GM12878 (cell line): ENCODE measurements around the gene ITPRIP. TPM values are rescaled to one million over a fixed set of nuclear protein-coding genes. Genes with fewer than 3 reads are reported as not detected.

Experiments used
- ATAC-seq: fragments of 200-7000 bp; cut with Tn5 transposase; 3 replicates; pipeline ENCODE4 v1.9.1; 2020; ENCODE audit warnings: mild to moderate bottlenecking, moderate library complexity
- BruUV-seq: library from RNA; stranded (reverse); fragments of 400-500 nt; replicated peaks from 2 replicates; lab custom pipeline; 2021; lab: Mats Ljungman, UMichigan
- CTCF ChIA-PET: fragments of 300-600 bp; sonication (Branson Sonifier 250); formaldehyde crosslinking; extraction: SDS; loops from one replicate; lab custom pipeline; 2021; ENCODE audit warnings: inconsistent platforms; lab: Yijun Ruan, JAX
- POLR2A ChIA-PET: fragments of 350-600 bp; formaldehyde crosslinking; extraction: SDS; loops from one replicate; lab custom pipeline; 2021; ENCODE audit warnings: inconsistent platforms; lab: Charles Lee
- RAD21 ChIA-PET: fragments of 300-600 bp; sonication (Branson Sonifier 250); formaldehyde crosslinking; loops from one replicate; lab custom pipeline; 2023; ENCODE audit warnings: antibody characterized with exemption; ENCODE audit not compliant: unreplicated experiment; lab: Charles Lee
- SMC1A ChIA-PET: fragments of 300-600 bp; sonication (Branson Sonifier 250); formaldehyde crosslinking; loops from one replicate; lab custom pipeline; 2023; ENCODE audit not compliant: unreplicated experiment, uncharacterized antibody; lab: Charles Lee
- DNase-seq: peaks from one replicate; pipeline ENCODE4 v3.0.0-alpha.2; 2011; ENCODE audit warnings: low read depth, low spot score
- FAIRE-seq: peaks from 3 replicates; lab custom pipeline; 2011; peaks lifted over from hg19 to GRCh38; lab: Jason Lieb, UNC
- H2AFZ ChIP-seq: 2 replicates; pipeline ENCODE4 v1.6.0; 2011; ENCODE audit warnings: low read depth, low read length, control low read depth; ENCODE audit not compliant: control insufficient read depth
- H3K27ac ChIP-seq: 2 replicates; pipeline ENCODE4 v1.5.1; 2011; ENCODE audit warnings: control low read depth; ENCODE audit not compliant: control insufficient read depth, insufficient read depth
- H3K27me3 ChIP-seq, 2 experiments: replicated peaks in 1 of 2; 2 replicates each; pipeline versions ENCODE4 v1.6.0 to v1.6.1; 2011; ENCODE audit warnings: low read length in 1 of 2; ENCODE audit not compliant: control insufficient read depth in 2 of 2, insufficient read depth in 2 of 2
- H3K36me3 ChIP-seq, 2 experiments: 2 replicates each; pipeline ENCODE4 v1.5.1; 2011; ENCODE audit warnings: low read length in 1 of 2; ENCODE audit not compliant: control insufficient read depth in 2 of 2, insufficient read depth in 2 of 2
- H3K4me1 ChIP-seq: 2 replicates; pipeline ENCODE4 v1.6.1; 2011; ENCODE audit warnings: mild to moderate bottlenecking, low read length, moderate library complexity, mixed read lengths; ENCODE audit not compliant: control insufficient read depth, insufficient read depth
- H3K4me2 ChIP-seq: 2 replicates; pipeline ENCODE4 v1.6.0; 2011; ENCODE audit warnings: control low read depth; ENCODE audit not compliant: control insufficient read depth, insufficient read depth
- H3K4me3 ChIP-seq: fragments of 200-600 bp; sonication (generic); 2 replicates; pipeline ENCODE4 v1.5.1; 2016
- H3K79me2 ChIP-seq: 2 replicates; pipeline ENCODE4 v1.6.0; 2011; ENCODE audit warnings: low read length; ENCODE audit not compliant: control insufficient read depth, insufficient read depth
- H3K9ac ChIP-seq: 2 replicates; pipeline ENCODE4 v1.8.0; 2011; ENCODE audit warnings: low read length, control low read depth, mixed read lengths; ENCODE audit not compliant: control insufficient read depth, insufficient read depth
- H3K9me3 ChIP-seq: replicated peaks from 3 replicates; pipeline ENCODE4 v1.5.1; 2011; ENCODE audit warnings: mild to moderate bottlenecking, low read length; ENCODE audit not compliant: control insufficient read depth, insufficient read depth
- H4K20me1 ChIP-seq: 2 replicates; pipeline ENCODE4 v1.6.0; 2011; ENCODE audit not compliant: control insufficient read depth, insufficient read depth
- BRCA1 ChIP-seq: IDR thresholded peaks from 2 replicates; pipeline ENCODE4 v1.6.1; 2011; ENCODE audit warnings: low read depth, low read length, improper control_type of control experiment
- CEBPZ ChIP-seq: fragments of 150-350 bp; IDR thresholded peaks from 2 replicates; pipeline ENCODE4 v1.6.1; 2016; ENCODE audit warnings: low read depth, low read length
- CHD4 ChIP-seq: fragments of 200-600 bp; sonication (generic); IDR thresholded peaks from 2 replicates; pipeline ENCODE4 v1.6.1; 2016; ENCODE audit warnings: mild to moderate bottlenecking
- FOS ChIP-seq: IDR thresholded peaks from 3 replicates; pipeline ENCODE4 v1.6.1; 2011; ENCODE audit warnings: borderline replicate concordance; ENCODE audit not compliant: insufficient read length; ENCODE audit errors: extremely low read depth
- FOXK2 ChIP-seq: fragments of 450-650 bp; IDR thresholded peaks from 2 replicates; pipeline ENCODE4 v1.6.1; 2017; ENCODE audit warnings: mild to moderate bottlenecking, moderate library complexity
- IKZF1 ChIP-seq: fragments of 450-650 bp; conservative IDR thresholded peaks from 2 replicates; pipeline ENCODE4 v1.6.1; 2017; ENCODE audit warnings: antibody characterized with exemption, mild to moderate bottlenecking
- NFYA ChIP-seq: IDR thresholded peaks from 2 replicates; pipeline ENCODE4 v1.6.1; 2011; ENCODE audit warnings: low read depth, mild to moderate bottlenecking, low read length, improper control_type of control experiment, borderline replicate concordance
- NR2F1 ChIP-seq: fragments of 450-650 bp; conservative IDR thresholded peaks from 2 replicates; pipeline ENCODE4 v1.6.1; 2017; ENCODE audit warnings: mild to moderate bottlenecking
- PML ChIP-seq: IDR thresholded peaks from 2 replicates; pipeline ENCODE4 v1.6.1; 2012; ENCODE audit warnings: low read length, inconsistent platforms
- SMAD1 ChIP-seq: fragments of 450-650 bp; IDR thresholded peaks from 2 replicates; pipeline ENCODE4 v1.6.1; 2018; ENCODE audit warnings: mild to moderate bottlenecking, low read depth; ENCODE audit not compliant: partially characterized antibody
- TBL1XR1 ChIP-seq: IDR thresholded peaks from 2 replicates; pipeline ENCODE4 v1.6.1; 2012; ENCODE audit warnings: low read depth, low read length, improper control_type of control experiment
- ZBED1 ChIP-seq: IDR thresholded peaks from 2 replicates; pipeline ENCODE4 v1.6.1; 2016; ENCODE audit warnings: borderline replicate concordance
- ZNF592 ChIP-seq: fragments of 450-650 bp; IDR thresholded peaks from 2 replicates; pipeline ENCODE4 v1.6.1; 2017; ENCODE audit warnings: mild to moderate bottlenecking, moderate library complexity
- ZSCAN29 ChIP-seq: fragments of 450-650 bp; IDR thresholded peaks from 2 replicates; pipeline ENCODE4 v1.6.1; 2017; ENCODE audit warnings: mild to moderate bottlenecking, moderate library complexity
- WGBS: methylation state at CpG from one replicate; pipeline ENCODE4 v1.1.6; 2016; ENCODE audit warnings: low lambda C conversion rate; ENCODE audit not compliant: insufficient replicate concordance, insufficient coverage; ENCODE audit errors: missing lambda C conversion rate; 5-methylcytosine and 5-hydroxymethylcytosine counted together
- in situ Hi-C: fragments of 300-500 bp; cut with MboI; formaldehyde crosslinking; loops from 9 replicates; pipeline ENCODE4 v1.14.3; 2018; ENCODE audit warnings: mixed read lengths
- intact Hi-C: fragments of 100-400 bp; cut with micrococcal nuclease; formaldehyde crosslinking; loops from one replicate; pipeline ENCODE4 v1.14.2; 2022; ENCODE audit not compliant: unreplicated experiment
- polyA plus RNA-seq, 11 experiments: library from polyadenylated mRNA; depleted of rRNA in 4 of 11; unstranded in 6 of 11; stranded (reverse) in 5 of 11; fragments of >200 nt; fragmentation: Nextera tagmentation in 4 of 11; fragmentation: Illumina TruSeq in 1 of 11; extraction: Ambion mirVana in 4 of 11; extraction: Trizol in 1 of 11; gene quantifications; 1 replicate in 1 of 11; 2 replicates in 10 of 11; pipeline versions ENCODE4 v1.2.1 to v1.2.3, GENCODE V29; 2011 to 2016; ENCODE audit warnings: inconsistent platforms in 2 of 11, missing spikeins in 2 of 11, low read depth in 1 of 11
- total RNA-seq, 4 experiments: library from RNA; depleted of rRNA in 3 of 4; stranded (reverse); fragments of >200 nt in 3 of 4; fragmentation: Illumina TruSeq in 1 of 4; extraction: Trizol in 1 of 4; gene quantifications; 2 replicates each; pipeline versions ENCODE4 v1.2.1 to v1.2.3, GENCODE V29; 2013 to 2021

The ITPRIP gene
- total and polyA plus RNA-seq, 10 of the 15 experiments (the other 5 are each of a cell fraction or from before 2014, with no cell fraction given), result 0.82 to 10.4 (median 5.9) TPM

GRCh38 chr10:104304927-104305326, 33.3 kb downstream of the ITPRIP start:
- FAIRE-seq (no peak), DNase-seq (no peak), ATAC-seq (no peak)
- H4K20me1 ChIP-seq, result no peaks in the 10 kb centered on the region
- H3K4me2 ChIP-seq, result no peak overlapping the region
- peaks cover 0 to 2% of the 10 kb centered on the region in 2 experiments; a peak in 1 of 4 replicates for H3K36me3 ChIP-seq
- WGBS, result 60% methylated on average over 8 of the region's 8 CpGs
- H2AFZ ChIP-seq, result no peak overlapping the region
- in situ Hi-C loops, result no loop called here
- H3K4me3 ChIP-seq, result no peak overlapping the region
- ChIA-PET CTCF (interaction anchor here (1.0 to 13.3 kb wide), 16 partner anchors 9 to 309 kb away, joined by 3 to 419 read pairs (median 8); partner anchors contain the start of genes CFAP58 and ITPRIP), POLR2A (interaction anchor here (0.5 to 1.3 kb wide), 3 partner anchors 13 to 46 kb away, joined by 4 to 10 read pairs (median 4); partner anchors contain the start of gene ITPRIP), SMC1A (interaction anchor here (1.0 to 7.3 kb wide), 8 partner anchors 10 to 45 kb away, joined by 3 to 187 read pairs (median 12); partner anchors contain the start of genes CFAP58 and ITPRIP), RAD21 (interaction anchor here (1.2 to 9.0 kb wide), 8 partner anchors 9 to 47 kb away, joined by 5 to 137 read pairs (median 12); partner anchors contain the start of genes CFAP58 and ITPRIP)
- H3K9ac ChIP-seq, result no peak overlapping the region
- no TSS peak for BruUV-seq
- intact Hi-C loops, result loop anchor here (1.0 kb wide), 1 partner anchor 45 kb away; no protein-coding TSS in a partner anchor
- H3K79me2 ChIP-seq, result no peaks in the 10 kb centered on the region
- H3K4me1 ChIP-seq, result peaks cover 26% of the 10 kb centered on the region
- no peaks in the 10 kb centered on the region; the same call in 2 of the 3 replicates for H3K9me3 ChIP-seq
- H3K27ac ChIP-seq, result no peak overlapping the region
- H3K27me3 ChIP-seq, result peaks cover 0 to 2% of the 10 kb centered on the region in 2 experiments; a peak in 1 of 4 replicates
- TF ChIP-seq CHD4 (no peak), IKZF1 (no peak), BRCA1 (no peak), ZBED1 (no peak), SMAD1 (no peak), ZSCAN29 (no peak), FOXK2 (no peak), CEBPZ (no peak), FOS (no peak), ZNF592 (no peak), NFYA (no peak), PML (no peak), TBL1XR1 (no peak), NR2F1 (no peak)
